Inflammatory macrophage treated with lipopolysaccharide for 1 hour (primary cell): ENCODE data around the gene CHRM4.

Source experiments
- DNase-seq, 2 donors: peaks; one replicate each; pipeline ENCODE4 v3.0.0-alpha.2; 2020 to 2022

Gene CHRM4

DNA sequence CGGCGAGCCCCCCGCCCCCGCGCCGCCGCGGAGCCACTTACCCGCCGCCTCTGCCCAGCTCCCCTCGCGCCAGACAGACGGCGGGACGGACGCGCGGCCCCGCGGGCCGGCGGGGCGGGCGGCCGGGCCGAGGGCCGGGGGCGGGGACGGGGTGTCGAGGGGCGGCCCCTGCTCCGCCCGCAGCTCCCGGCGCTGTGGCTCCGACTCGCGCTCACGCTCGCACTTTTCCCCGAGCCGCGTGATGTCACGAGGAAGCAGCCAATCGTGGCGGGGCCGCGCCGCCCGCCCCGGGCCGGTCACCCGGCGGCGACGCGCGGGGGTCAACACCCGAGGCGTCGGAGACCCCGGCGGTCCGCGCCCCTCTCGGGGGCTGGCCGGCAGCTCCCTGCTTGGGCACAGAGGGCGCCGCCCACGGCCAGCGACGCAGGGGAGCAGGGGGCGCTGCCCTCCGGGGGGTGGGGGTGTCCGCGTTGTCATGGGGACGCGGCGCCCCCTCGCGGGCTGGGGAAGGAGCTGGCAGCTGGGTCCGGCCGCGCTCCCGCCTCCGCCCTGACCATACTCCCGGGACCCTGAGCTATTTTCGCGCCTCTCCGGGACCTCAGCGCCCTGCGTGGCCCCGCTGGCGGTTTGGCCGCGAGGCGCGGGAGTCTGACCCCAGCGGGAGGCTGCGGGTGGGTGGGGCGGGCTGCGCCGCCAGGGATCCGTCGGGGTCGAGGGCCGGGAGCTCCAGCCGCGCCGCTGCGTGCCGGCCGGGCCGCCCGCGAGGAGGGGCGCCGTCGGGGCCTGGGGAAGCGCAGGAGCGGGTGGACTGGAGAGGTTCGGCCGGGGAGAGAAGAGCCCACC is at the start of gene CHRM4:
TSS of gene CHRM4 (minus strand) at position 199 of the 843 bp plus-strand sequence. CDS start 5,219 bp downstream, outside the sequence.
- peak; percentile 22 to 23 for DNase-seq

- DNase-seq, result no peak
These were observed 46.6 kb upstream of the CHRM4 start for GRCh38 chr11:46438211-46438610.

- DNase-seq, result no peak
These were observed 45.6 kb upstream of the CHRM4 start for GRCh38 chr11:46437122-46437689.

DNA sequence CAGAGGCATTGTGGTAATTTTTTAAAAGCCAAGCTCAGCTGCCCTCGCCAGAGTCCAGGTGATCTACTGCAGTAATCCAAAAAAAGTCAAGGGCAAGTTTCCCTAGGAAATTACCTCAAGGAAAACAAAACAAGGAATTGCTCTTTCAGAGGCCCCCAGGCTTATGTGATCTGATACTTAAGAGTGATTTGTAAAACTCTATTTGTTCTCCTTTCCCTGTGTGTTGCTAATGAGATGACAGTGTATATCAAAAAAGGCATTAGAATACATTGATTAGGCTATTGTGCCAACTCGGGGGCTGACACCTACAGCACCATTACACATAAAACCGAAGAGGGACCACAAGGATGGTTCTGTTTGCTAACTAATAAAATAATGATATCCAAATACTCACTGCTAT is 44.5 kb upstream of the CHRM4 start:
- no peak for DNase-seq

DNA sequence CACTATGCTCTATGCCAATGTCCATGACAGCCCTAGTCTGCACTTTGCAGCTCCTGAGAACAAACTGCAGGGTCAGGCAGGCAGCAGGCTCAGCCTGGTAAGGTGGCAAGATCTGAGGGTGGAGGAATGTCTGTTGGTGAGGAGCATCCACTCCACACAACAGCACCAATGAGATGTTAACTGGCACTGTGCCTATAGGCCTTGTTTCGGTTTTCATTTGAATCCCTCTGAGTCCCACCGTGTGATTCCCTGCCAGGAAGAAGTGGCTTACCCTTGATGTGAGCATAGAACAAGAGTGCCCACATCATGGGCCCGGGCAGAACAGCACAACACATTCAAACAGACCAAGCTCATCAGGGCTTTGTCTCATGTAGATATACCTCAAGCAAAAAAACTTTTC is 44.1 kb upstream of the CHRM4 start:
- DNase-seq, result no peak

DNA sequence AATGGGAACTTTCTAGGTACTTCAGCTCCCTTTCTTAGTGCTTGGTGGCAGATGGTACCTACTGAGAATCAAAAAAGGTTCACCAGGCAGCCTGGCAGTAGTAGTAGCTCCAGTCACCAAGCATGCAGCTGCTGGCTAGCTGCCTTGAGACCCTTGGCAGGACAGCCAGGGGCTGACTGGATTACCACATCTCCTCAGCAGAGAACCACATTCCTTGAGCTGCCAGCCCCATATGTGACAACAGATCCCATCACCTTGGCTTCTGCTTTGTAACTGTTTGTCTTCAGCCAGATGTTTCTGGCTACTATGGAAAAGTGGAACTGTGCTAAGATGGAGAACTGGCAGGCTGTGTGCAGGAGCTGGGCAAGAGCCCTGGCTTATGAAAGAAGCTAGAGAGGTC is 39.6 kb upstream of the CHRM4 start:
- no peak for DNase-seq

DNA sequence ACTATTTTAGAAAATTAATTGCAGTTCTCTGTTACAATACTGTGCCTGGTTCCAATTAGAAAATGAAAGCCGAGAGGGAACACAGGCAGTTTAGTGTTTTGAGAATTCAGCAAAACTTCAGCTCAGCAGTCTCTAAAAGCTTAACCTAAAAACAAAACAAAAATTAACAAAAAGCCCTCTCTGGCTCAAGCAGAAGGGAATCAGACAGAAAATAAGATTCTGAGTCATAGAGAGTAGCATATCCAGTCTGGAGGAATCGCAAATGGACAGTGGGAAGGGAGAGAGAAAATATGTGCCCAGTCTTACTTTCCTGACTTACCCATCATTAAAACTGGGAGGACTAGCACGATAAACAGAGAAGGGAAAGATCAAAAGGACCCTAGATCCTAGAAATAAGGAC is 38.1 kb upstream of the CHRM4 start:
- DNase-seq, result no peak

DNA sequence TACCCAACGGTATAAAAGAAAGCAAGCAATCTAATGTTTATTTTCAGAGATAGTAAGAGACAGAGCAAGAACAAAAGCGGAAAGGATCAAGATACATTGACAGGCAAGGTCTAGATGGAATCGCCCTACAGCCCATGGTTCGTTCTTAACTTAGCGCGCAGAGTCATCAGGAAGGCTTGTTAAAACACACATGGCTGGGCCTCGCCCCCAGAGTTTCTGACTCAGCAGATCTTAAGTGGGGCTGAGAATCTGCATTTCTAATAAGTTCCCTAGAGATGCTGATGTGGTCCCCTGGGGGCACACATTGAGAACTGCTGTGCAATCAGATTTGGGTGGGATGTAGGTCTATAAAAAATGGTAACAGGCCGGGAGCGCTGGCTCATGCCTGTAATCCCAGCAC is 35.8 kb upstream of the CHRM4 start:
- no peak for DNase-seq

- no peak for DNase-seq
These were observed 34.8 kb upstream of the CHRM4 start for GRCh38 chr11:46426233-46426991.

GRCh38 chr11:46422588-46422987 is 31.0 kb upstream of the CHRM4 start:
- no peak for DNase-seq

GRCh38 chr11:46421257-46421880 is 29.8 kb upstream of the CHRM4 start:
- DNase-seq, result no peak

DNA sequence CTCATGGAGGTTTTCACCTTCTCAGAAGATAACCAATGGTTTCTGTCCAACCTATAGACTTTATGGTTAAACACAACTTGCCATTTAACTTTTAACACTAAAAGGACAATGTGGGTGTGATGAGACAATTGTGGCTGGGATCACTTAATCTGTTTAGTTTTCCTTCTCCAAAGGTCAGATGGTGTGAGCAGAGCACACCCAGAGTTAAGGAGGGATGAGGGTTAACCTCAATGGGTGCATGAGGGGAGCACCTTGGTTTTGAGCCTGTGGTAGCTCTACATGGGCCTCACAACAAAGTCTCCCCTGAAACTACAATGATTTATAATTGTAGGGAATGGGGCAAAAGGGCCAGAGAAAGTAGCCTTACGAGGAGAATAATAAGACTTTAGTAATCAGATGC is 28.9 kb upstream of the CHRM4 start:
- DNase-seq, result no peak

DNA sequence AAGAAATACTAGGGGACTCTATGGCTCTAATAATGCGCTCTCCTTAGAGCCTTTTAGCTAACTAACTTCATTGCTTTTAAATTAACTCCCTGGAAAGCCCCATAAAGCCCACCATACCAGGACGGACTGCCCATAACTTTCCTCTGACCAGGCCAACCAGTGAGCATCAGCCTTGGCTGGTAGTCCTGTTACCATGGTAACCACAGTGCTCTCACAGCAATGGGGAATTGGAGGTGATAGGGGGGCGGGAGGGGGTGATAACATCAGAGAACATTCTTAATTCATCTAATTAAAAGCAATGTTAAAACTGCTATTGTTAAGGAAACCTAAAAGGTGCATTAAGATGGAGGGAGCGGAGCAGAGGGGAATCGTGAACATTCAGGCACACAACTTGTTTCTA is 27.2 kb upstream of the CHRM4 start:
- DNase-seq, result no peak

DNA sequence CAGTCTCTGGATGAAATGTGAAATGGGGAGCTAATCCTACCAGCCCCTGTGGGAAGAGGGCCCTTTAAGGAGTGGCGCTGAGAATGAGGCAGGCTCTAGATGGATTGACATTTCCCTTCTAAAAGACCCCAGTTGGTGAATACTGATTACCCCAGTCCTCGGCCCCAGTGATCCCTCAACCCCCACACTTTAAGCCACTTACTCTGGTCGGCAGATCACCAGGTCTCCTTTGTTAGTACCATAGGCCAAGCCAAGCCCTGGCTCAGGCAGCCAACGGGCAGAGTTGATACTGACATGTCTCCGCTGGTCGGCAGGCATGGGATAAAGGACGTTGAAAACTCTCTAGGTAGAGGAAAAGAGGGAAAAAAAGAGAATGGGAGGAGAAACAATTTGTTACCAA is 26.1 kb upstream of the CHRM4 start:
- DNase-seq, result no peak

GRCh38 chr11:46414879-46415278 is 23.3 kb upstream of the CHRM4 start:
- DNase-seq, result no peak

DNA sequence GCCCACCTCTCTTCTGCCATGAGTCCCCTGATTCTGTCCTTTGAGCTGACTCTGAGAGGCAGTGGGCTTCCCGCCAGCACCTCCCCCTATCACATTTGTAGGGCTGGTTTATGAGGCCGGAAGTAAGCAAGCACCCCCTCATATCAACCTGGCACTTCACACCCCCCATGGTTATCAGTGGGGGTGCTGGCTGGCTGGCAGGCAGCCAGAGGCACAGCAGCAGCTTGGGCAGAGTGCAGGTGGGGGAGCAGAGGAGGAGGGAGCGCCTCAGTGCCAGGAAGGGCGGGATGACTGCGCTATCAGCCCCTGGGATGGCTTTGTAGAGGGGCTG is 22.9 kb upstream of the CHRM4 start:
- no peak for DNase-seq

DNA sequence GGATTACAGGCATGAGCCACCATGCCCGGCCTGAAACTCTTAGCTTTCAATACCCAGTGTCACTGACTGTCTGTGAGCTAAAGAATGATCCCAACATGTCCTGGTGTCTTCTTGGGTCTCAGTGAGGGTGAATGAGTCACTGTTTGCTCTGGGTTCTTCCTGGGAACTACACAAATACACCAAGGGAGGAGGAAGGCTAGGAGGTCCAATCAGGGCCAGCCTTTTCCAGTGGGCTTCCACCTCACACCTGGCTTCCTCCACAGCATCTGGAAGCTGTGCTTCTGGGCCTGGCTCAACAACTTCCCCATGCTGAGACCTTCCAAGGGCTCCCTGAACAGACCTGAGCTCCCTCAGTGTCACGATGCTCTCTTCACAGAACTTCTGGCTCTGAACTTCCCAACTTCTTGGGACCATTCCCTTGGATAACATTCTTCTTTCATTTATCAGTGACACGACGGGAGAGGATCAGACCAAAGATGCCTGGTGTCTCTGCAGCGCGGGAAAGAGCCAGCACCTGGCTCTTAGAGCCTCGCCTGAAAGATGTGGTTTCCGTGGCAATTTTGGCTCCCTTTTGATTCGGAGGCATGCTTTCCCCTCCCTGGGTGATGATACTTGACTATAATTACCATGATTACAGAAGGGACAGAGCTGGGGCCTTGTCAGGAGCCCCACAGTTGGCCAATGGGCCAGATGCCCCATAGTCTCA is 22.3 kb upstream of the CHRM4 start:
- no peak for DNase-seq

DNA sequence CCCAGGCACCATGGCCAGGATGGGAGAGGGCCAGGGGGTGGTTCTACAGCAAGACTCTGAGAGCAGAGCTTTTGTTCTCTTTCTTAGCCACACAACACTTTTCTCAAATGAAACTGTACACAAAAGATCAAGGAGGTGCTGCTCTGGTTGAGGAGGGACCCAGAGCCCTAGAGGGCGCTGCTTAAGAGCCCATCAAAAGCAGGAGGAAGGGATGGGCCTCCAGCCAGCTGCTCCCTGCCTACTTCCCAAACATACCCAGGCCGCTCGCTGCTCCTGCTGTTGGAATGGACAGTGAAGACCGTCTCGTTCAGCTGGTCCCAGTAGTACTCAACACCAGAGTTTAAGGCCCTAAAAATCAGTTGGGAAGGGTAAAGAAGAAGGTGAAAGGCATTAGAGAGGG is 18.4 kb upstream of the CHRM4 start:
- no peak for DNase-seq

DNA sequence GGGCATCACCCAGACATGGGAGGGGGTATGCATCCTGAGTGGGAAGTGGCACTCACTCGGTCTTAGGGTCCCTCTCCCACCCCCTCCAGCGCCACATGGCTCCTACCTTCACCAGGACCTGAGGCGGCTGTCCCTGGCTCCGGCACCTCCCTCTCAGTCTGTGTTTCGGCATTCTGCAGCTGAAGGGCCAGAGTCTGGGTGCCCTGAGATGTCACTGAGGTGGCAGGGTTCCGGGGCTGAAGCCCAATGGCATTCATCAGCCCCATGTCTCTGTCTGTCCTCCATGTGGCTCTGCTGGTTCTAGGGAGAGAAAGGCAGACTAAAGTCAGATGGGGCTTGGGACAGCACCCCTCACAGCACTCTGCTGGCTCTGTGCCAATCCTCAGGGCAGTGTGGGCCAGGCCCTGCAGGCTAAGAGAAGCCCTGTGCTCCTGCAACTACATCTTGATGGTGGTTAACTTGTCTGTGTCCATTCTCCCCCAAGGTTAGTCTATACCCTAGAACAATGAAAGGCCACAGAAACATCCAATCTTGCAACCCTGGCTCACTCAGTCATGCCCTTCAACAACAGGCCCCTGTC is 16.9 kb upstream of the CHRM4 start:
- no peak for DNase-seq

DNA sequence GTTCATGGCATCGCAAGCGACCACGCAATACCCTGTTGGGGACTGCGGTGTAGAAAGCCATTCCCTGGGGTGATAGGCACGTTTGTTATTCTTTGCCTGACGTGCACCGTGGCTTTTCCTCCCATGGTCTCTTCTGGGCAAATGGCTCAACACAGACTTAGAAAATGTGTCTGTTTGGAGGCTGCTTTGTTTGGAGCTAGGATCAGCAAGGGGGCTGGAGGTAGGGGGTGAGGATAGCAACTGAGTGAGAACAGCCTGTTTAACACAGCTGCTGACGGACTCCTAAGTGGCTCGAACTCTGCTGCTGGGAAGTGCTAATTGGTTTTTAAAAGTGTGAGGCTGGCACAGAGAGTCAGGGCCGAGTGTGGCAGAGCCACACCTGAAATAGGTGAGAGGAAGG is 16.1 kb upstream of the CHRM4 start:
- no peak for DNase-seq

- no peak for DNase-seq
These were observed 13.0 kb upstream of the CHRM4 start for GRCh38 chr11:46404476-46405017.
